8988T (cell line): ENCODE results near the gene BST1.
"Not testable (repeated sequence)": the region's sequence is repeated elsewhere in the genome, so short reads cannot be mapped to it uniquely, and the experiment has no call there.

Source experiments
- DNase-seq: peaks from one replicate; pipeline ENCODE4 v3.0.0; 2011

BST1 gene

DNA sequence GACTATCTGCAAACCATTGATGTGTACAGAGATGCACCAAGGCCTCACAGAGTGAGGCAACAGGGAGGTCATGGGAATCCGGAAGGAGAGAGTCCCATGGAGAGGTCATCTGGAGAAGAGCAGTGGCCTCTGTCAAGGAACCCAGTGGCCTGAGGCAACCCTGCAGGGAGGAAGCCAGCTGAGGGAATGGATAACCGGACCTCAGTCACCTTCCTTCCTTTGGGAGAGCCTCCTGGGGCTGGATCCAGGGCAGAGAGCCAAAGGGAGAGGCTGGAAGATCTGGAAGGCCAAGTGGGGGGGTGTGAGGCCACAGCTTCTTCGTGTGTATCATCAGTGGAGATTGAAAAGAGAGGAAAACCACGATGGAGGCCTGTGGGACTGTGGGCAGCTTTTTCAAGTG lies 50.9 kb downstream of the BST1 start:
- DNase-seq = no peak

DNA sequence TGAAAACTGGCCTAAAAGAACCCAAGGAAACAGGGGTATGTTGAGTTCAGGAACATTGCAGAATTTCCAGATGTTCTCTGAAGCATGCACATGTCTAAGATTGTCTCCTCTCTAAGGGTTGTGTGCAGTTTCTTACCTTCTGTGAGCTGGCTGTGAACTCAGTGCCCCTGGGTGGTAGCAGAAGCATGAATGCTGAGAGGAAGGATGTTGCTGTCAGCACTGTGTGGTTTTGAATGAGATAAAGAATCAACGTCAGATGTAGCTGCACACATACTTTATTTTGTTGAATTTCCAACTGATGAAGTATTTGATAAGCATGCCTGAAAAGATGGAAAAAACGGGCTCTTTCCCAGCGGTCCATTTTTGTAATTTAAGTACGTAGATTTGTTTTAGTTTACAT lies 51.5 kb downstream of the BST1 start:
- no peak for DNase-seq

DNA sequence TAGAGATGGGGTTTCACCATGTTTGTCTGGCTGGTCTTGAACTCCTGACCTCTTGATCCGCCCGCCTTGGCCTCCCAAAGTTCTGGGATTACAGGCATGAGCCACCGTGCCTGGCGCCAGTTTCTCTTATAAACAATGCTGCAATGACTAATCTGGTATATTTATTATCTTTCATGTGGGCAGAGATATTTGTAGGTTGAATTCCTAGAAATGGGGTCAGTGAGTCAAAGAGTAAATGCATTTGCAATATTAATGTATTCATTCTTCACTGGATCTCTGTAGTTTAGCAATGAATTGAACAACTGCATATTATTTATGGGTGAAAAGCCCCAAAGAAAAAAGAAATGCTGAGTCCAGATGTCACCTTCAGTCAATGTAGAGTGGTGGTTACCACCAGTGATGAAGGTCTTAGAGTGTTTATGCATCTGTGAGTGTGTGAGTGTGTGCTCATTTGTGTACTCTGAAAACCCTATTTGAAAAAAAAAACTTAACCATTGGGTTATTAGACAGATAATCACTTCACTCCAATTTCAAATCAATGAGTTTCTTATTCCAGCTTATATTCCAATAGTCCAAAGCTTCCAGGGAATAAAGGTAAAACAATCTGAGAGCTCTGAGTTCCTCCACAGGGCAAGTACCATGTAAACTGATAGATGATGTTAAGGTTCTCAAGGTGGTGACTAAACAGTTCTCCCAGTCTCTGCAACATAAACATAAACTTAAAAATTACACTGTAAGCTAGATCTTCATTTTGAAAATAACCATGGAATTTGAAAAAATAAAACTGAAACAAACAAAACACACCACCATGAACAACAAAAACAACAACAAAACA lies 52.7 kb downstream of the BST1 start:
- no peak for DNase-seq

DNA sequence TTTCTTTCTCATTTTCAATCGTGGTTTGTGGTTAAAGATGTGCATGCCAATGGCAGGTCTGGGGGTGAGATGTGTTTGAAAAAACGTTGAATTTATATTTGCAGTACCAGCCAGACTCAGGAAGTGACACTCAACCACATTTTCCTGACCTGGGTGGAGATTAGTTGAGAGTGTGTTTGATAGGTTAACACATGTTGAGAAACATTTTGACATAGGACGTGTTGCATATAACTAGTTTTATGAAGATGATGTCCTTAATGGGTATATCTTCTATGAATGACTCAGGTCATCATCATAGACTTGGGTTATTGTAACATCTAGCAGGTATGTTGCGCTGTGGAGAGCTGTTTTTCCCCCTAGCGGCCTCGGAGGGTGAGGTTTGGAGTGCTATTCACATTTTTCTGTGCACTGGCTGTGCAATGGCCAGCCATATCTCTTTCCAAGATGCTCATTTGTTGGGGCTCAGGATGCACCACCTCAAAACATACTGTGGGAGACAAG lies 53.5 kb downstream of the BST1 start:
- no peak for DNase-seq

DNA sequence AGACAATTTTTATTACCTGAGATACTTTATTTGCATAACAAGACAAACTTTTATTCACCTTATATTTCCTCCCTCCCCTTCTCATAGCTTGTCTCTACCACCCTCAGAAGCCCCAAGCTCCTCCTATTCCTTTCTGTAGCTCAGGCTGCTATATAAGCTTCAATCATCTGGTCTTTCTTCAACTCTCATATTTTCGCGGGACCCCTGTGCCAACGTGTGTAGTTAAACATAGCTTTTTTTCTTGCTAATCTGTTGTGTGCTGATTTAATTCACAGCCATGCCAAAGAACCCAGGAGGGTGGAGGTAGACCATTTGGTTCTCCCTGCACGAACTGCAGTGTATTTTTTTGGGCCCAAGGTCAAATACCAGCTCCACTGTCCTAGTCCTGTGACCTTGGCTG lies 54.2 kb downstream of the BST1 start:
- DNase-seq = no peak

DNA sequence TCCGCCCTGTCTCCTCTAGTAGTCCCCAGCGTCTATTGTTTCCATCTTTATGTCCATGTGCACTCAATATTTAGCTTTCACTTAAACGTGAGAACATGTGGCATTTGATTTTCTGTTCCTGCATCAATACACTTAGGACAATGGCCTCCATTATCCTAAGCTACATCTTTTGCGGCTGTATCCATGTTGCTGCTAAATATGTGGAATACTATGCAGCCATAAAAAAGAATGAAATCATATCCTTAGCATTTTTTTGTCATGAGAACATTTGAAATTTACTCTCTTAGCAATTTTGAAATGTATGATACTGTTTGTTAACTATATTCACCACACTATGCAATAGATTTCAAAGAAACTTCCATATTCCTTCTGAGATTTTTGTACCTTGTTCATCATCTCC lies 55.4 kb downstream of the BST1 start:
- no peak for DNase-seq

DNA sequence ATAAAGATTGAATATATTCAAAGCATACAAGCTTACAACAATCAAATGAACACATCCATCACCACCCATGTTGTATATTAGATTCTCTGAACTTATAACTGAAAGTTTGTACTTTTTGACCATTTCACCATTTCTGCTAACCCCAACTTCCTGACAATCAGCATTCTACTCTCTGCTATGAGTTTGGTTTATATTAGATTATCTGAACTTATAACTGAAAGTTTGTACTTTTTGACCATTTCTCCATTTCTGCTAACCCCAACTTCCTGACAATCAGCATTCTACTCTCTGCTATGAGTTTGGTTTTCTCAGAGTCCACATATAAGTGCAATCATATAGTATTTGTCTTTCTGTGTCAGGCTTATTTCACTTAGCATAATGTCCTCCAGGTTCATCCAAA lies 59.6 kb downstream of the BST1 start:
- DNase-seq = not testable (repeated sequence)

DNA sequence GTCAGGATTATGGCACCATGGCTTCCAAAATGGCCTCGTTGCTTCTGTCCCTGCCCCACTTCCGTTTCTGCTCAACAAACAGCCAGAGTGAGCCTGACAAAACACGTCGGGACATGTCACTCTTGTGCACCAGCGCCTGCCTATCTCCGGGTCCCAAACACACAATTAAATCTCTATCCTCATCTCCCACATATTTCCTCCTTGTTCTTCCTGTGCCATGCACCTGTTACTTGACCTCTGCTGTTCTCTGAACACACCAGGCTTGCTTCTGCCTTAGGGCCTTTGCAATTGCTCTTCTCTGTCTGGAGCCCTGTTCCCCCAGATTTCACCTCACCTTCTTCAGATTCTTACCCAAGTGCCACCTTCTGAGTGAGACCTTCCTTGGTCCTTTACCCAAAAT lies 62.5 kb downstream of the BST1 start:
- no peak for DNase-seq

DNA sequence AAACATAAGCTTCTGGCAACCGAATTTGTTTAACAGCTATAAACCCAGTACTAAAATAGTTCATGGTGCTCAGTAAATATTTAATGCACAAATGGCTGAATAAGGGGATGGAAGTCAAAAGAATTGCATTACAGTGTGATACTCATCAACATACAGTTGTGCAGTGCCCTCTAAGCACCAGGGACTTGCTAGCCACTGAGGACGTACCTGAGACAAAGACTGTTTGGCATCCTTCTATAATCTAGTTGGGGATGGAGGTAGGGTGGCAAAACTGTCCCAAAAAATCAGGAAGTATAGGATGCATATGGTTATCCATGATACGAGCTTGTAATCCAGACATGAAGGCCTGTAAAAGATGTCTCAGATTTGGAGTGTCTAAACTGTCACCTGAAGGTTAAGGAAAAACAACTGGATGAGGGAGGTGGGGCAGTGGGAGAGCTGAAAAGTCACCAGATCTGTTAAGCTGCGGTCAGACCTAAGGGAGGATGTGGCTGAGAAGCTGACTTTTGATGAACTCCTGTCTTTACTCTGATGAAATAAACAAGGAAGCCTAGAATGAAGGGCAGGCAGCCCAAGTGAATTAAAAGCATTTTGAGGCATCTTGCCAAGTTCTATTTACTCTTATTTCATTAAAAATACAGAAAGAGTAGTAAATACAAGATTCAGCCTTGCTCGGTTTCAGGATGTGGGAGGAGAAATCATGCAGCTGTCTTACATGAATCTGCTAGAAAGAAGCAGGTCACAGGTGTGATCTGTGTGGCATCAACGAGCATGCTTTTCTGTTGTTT lies 63.2 kb downstream of the BST1 start:
- no peak for DNase-seq

DNA sequence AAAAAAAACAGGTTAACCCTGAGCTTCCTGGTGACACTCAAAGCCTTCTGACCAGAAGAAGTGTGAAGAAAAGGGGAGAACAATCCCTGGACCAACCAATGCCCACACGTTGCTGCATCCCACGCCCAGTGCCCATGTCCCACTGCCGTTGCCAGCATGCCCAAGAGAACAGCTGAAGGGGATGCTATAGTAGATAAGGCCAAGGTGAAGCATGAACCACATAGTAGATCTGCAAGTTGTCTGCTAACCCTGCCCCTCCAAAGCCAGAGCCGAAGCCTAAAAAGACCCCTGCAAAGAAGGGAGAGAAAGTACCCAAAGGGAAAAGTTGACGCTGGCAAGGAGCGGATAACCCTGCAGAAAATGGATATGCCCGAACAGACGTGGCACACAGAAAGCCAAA lies 64.0 kb downstream of the BST1 start:
- DNase-seq = no peak

DNA sequence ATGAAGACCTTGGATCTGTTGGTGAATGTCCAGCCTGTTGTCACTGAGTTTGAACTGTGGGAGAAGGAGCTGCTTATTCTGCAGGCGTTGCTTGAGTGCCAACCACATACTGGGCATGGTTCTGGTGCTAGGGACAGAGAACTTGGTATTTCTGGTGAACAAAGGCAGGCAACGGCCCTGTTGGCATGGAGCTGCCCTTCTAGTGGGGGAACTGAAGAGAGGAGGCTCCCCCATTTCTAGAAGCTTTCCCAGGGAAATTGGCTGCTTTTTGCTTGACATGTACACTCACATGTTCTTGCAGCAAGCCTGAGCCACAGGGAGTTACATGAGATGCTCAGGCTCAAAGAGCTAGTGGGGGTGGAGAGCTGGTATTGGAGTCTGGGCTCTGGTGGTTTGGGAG lies 66.3 kb downstream of the BST1 start:
- DNase-seq = no peak

DNA sequence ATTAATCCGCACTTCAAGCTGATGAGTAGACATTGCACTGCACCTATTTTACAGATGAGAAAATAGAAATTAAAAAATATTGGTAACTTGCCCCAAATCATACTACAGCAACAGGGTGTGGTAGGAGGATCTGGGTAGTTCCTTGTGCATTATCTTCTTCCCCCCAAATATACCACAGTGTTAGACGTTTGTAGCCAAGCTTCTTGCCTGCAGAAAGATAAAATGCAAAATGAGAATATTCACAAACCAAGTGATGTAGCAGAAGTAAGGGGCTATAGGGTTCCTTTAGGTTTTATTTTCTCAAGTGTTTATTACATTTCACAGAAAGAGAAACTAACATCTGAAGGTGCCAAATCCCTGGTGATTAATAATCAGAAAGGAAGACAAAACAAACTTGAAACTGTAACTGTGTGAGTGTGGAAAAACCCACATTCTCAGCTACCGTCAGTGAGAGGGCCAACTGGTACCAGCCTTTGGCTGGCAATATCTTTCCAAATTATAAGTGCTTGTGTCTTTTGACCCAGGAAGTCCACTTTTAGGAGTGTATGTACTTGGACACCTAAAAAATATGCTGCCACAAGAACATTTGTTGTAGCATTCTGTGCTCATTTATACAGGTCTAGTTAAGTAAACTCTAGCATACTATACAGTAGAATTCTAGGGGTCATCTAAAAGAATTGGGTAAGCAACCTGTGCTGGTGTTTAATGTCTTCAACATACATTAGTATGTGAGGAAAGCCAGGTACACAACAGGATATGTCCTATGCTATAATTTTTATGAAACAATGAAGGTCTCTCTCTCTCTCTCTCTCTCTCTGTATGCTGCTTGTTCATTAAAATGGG lies 68.6 kb downstream of the BST1 start:
- DNase-seq = no peak

DNA sequence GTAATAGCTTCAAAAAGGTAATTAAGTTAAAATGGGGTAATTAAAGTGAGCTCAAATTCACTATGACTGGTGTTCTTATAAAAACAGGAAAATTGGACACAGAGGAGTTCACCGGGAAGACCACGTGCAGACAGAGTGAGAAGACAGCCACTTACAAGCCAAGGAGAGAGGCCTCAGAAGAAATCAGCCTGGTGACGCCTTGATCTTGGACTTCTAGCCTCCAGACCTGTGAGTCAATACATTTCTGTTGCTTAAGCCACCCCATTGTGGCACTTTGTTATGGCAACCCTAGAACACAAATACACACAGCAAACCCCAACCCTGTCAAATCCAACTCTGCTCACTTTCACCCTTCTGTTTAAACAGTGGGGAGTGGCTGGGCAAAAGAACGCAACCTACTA lies 71.2 kb downstream of the BST1 start:
- no peak for DNase-seq

DNA sequence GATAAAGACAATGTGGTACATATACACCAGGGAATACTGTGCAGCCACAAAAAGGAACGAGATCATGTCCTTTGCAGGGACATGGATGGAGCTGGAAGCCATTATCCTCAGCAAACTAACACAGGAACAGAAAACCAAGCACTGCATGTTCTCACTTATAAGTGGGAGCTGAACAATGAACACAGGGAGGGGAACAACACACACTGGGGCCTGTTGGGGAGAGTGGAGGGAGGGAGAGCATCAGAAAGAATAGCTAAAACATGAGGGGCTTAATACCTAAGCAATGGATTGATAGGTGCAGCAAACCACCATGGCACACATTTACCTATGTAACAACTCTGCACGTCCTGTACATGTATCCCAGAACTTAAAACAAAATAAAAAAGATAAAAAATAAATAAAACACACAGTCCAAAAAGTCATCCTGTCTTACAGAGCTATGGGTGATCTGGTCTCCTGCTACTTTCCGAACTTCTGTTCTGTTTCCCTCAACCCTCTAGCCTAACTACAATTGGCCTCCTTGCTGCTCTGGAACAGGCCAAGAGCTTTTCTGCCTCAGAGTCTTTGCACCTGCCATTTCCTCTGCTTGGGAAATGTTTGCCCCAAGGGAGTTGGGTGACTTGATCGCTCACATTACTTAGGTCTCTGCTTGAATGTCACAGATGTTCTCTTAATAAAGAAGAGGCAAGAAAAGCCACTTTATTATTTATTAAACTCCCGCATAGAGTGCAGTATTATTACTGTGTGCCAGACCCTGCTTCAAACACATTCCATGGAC lies 74.2 kb downstream of the BST1 start:
- no peak for DNase-seq

DNA sequence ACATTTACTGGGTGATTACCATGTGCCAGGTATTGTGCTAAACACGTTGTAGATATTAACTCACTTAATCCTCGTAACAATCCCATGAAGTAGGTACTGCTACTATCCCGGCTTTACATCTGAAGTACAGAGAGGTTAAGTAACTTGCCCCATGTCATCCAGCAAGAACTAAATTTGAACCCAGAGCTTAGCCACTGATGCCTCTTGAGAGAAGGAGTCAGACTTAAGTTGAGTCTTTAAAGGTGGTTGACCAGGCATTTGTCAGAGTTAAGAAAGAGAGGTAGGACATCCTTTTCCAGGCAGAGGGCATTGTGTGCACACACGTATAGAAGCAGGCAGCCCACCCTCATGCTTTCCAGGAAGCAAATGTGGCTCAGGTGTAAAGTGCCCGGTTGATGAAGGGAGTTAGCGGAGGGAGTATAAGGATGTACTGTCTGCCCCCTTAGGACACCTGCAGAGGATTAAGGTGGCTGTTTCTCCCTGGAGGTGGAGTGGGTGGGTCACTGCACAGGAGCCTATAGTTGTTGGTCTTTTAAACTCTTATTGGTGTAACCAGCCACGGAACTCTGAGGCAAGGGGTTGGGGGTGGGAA lies 74.9 kb downstream of the BST1 start:
- DNase-seq = no peak

DNA sequence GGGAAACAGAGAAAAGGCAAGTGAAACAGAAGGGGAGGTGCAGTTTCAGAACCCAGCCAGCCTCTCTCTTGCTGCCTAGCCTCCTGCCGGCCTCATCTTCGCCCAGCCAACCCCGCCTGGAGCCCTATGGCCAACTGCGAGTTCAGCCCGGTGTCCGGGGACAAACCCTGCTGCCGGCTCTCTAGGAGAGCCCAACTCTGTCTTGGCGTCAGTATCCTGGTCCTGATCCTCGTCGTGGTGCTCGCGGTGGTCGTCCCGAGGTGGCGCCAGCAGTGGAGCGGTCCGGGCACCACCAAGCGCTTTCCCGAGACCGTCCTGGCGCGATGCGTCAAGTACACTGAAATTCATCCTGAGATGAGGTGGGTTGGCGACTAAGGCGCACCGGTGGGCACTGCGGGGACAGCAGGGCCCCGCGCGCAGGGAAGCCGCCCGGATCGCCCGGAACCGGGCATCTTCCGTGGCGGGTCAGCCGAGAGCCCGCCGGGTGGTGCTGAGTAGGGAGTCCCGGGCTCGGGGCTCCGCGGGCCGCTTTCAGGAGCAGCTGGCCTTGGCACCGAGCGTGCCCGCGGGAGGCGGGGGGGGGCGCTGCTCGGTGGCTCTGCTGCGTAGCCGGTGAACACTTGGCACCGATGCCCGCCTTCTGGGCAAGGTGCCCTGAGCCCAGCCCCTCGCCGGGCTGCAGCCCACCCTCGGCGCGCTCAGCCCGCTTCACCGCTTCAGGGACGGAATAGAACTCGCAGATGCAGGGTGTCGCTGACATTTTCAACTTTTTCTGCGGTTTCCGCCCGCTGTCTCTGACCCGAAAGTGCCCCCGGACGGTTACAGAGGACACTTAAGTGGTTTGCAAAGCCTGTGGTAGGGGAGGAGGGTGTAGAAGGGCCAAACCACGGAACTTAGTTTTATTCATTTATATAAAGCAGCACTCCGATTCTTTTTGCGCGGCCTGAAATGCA lies 75.7 kb downstream of the BST1 start, which contains the start of gene CD38:
CD38 (plus strand) TSS at position 40 of the 953 bp plus-strand sequence; CDS start at position 127, 87 bp downstream.
- peak; percentile 35 for DNase-seq

DNA sequence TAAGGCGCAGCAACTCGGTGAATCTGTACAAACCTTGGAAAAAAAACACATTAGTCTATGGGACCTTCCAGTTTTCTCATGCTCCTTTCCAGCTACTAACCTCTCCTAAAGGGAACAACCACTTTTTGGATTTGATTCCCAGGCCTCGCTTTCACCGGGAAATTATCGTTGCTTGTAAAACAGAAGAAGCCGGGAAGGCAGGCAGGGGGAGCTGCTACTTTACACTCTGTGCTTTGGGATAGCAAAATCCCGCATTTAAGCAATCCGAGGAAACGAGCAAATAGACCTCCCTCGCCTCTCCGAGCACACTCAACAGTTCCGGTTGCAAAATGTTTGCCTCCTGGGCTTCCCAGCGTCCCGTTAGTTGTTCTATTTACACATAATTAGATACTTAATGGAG lies 76.4 kb downstream of the BST1 start:
- peak; percentile 51 for DNase-seq

DNA sequence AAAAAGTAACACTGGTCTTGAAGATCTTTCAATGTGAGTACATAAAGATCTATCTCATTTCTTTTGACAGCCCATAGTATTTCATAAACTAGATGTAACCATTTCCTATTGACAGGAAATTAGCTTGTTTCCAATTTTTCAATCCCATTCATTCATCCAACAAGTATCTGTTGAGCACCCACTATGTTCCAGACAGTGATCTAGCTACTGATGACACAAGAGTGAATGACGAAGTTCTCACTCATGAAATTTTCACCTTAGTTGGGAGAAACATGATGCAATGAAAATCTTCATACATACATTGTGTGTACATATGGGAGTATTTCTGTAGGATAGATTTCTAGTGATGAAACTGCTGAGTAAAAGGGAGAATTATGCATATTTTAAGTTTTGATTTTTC lies 76.9 kb downstream of the BST1 start:
- no peak for DNase-seq

DNA sequence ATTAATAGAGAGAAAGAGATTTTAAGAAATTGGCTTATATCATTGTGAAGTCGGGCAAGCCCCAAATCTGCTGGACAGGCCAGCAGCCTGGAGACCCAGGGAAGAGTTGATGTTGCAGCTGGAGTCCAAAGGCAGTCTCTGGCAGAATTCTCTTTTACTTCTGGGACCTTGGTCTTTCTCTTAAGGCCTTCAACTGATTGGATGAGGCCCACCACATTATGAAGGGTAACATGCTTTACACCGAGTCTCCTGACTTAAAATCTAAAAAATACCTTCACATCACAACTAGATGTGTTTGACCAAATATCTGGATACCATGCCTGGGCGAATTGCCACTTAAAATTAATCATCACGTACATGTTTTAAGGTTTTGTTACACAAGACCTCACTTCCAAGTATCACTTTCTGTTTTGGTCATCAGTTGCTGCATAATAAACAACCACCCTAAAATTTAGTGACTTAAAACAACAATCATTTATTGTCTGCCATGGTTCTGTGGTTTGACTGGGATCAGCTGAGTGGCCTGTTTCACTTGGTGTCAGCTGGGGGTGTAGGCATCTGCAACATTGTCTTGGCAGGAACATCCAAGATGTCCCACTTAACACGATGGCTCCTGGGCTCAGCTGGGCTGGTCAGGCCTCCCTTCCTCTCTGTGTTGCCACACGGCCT lies 78.7 kb downstream of the BST1 start:
- DNase-seq = no peak
